ENCODE measurements around the gene PALLD. TPM values are rescaled to one million over a fixed set of nuclear protein-coding genes. Genes with fewer than 3 reads are reported as not detected.
A peak's percentile ranks its signal among the peaks of the same experiment; 100 is the strongest.
"Not testable (repeated sequence)": the region's sequence is repeated elsewhere in the genome, so short reads cannot be mapped to it uniquely, and the experiment has no call there.

Gene PALLD
- total RNA-seq, 1 donor from 2014 or later = 8.9 TPM

GRCh38 chr4:168719725-168720124, 222.9 kb downstream of the PALLD start:
- no peak for DNase-seq (ENCODE audit: low spot score)
- ATAC-seq = no peak

- DNase-seq (ENCODE audit: low spot score) (no peak), ATAC-seq (no peak)
Observed at GRCh38 chr4:168720396-168720900, 223.6 kb downstream of the PALLD start.

GRCh38 chr4:168722391-168722790, 225.5 kb downstream of the PALLD start:
- DNase-seq (ENCODE audit: low spot score) (no peak), ATAC-seq (no peak)

- DNase-seq (ENCODE audit: low spot score) (no peak), ATAC-seq (peak; percentile 40)
Observed at GRCh38 chr4:168723020-168723419, 226.2 kb downstream of the PALLD start.

- DNase-seq (ENCODE audit: low spot score) (no peak), ATAC-seq (no peak)
Observed at GRCh38 chr4:168723569-168723968, 226.7 kb downstream of the PALLD start.

- ATAC-seq (no peak), DNase-seq (ENCODE audit: low spot score) (no peak)
Observed at GRCh38 chr4:168724243-168724642, 227.4 kb downstream of the PALLD start.

- ATAC-seq = no peak
- DNase-seq (ENCODE audit: low spot score) = no peak
Observed at GRCh38 chr4:168724686-168725411, 228.0 kb downstream of the PALLD start.

- ATAC-seq (no peak), DNase-seq (ENCODE audit: low spot score) (no peak)
Observed at GRCh38 chr4:168725930-168726329, 229.1 kb downstream of the PALLD start.

GRCh38 chr4:168727181-168727580, 230.3 kb downstream of the PALLD start:
- DNase-seq (ENCODE audit: low spot score); ATAC-seq: not testable (repeated sequence)

- no peak for ATAC-seq
- no peak for DNase-seq (ENCODE audit: low spot score)
Observed at GRCh38 chr4:168731006-168731636, 234.3 kb downstream of the PALLD start.

GRCh38 chr4:168731706-168732414, 235.0 kb downstream of the PALLD start:
- no peak for ATAC-seq
- no peak for DNase-seq (ENCODE audit: low spot score)

GRCh38 chr4:168732714-168733113, 235.9 kb downstream of the PALLD start:
- ATAC-seq (no peak), DNase-seq (ENCODE audit: low spot score) (no peak)

- ATAC-seq = no peak
- DNase-seq (ENCODE audit: low spot score) = no peak
Observed at GRCh38 chr4:168734703-168735678, 238.1 kb downstream of the PALLD start.

GRCh38 chr4:168735735-168736134, 238.9 kb downstream of the PALLD start:
- ATAC-seq (no peak), DNase-seq (ENCODE audit: low spot score) (no peak)

GRCh38 chr4:168736860-168737805, 240.3 kb downstream of the PALLD start:
- DNase-seq (ENCODE audit: low spot score) (no peak), ATAC-seq (no peak)

- ATAC-seq (no peak), DNase-seq (ENCODE audit: low spot score) (no peak)
Observed at GRCh38 chr4:168737806-168738172, 240.9 kb downstream of the PALLD start.

GRCh38 chr4:168739886-168740285, 243.0 kb downstream of the PALLD start:
- ATAC-seq (no peak), DNase-seq (ENCODE audit: low spot score) (no peak)

GRCh38 chr4:168740691-168741090, 243.8 kb downstream of the PALLD start:
- DNase-seq (ENCODE audit: low spot score) (no peak), ATAC-seq (no peak)
